Transverse colon (tissue), 4 donors: Measurements from ENCODE around the gene DAB2.

Experiments
- EP300 ChIP-seq: sonication (generic); formaldehyde crosslinking; IDR thresholded peaks from one replicate; pipeline ENCODE4 v1.6.1; 2017; ENCODE audit warnings: antibody characterized with exemption, low read depth
- POLR2A ChIP-seq: fragments of 450-650 bp; IDR thresholded peaks from one replicate; pipeline ENCODE4 v1.6.1; 2016; ENCODE audit warnings: antibody characterized with exemption, mild to moderate bottlenecking, moderate library complexity
- POLR2AphosphoS5 ChIP-seq, 3 donors: sonication (generic); formaldehyde crosslinking; IDR thresholded peaks; one replicate each; pipeline ENCODE4 v1.6.1; 2016; ENCODE audit warnings: antibody characterized with exemption in 3 of 3
- TF ChIP-seq, protein P1 (sequence below), 5 experiments: fragments of 200-600 bp in 3 of 5; fragments of 450-650 bp in 2 of 5; sonication (generic) in 3 of 5; IDR thresholded peaks; 1 replicate in 2 of 5; 2 replicates in 3 of 5; pipeline ENCODE4 v1.5.1; 2016 to 2017; ENCODE audit warnings: antibody characterized with exemption in 5 of 5, inconsistent platforms in 3 of 5, mild to moderate bottlenecking in 2 of 5, moderate library complexity in 1 of 5

DNA sequence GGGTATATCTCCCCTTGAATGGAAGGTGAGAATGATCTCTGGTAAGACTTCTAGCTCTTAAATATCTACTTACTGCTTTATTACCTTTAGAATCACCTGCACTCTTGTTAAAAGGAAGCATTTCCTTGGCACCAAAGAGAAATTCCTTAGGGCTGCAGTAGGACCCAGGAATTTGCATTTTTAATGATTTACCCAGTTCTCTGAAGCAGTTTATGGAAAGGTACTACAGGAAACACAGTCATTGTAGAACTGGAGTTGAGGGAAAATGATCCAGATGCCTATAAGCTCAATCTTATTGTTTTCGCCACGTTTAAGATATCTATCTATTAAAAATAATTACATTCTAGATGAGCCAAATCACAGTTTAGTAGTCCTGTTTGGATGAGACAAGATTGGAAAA is 51.0 kb downstream of the DAB2 start:
- TF ChIP-seq POLR2A = no peak
- TF ChIP-seq EP300 = no peak
- TF ChIP-seq, protein P1, sequence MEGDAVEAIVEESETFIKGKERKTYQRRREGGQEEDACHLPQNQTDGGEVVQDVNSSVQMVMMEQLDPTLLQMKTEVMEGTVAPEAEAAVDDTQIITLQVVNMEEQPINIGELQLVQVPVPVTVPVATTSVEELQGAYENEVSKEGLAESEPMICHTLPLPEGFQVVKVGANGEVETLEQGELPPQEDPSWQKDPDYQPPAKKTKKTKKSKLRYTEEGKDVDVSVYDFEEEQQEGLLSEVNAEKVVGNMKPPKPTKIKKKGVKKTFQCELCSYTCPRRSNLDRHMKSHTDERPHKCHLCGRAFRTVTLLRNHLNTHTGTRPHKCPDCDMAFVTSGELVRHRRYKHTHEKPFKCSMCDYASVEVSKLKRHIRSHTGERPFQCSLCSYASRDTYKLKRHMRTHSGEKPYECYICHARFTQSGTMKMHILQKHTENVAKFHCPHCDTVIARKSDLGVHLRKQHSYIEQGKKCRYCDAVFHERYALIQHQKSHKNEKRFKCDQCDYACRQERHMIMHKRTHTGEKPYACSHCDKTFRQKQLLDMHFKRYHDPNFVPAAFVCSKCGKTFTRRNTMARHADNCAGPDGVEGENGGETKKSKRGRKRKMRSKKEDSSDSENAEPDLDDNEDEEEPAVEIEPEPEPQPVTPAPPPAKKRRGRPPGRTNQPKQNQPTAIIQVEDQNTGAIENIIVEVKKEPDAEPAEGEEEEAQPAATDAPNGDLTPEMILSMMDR (IDR thresholded peaks at IDR 0.05) = no peak
- TF ChIP-seq POLR2AphosphoS5 (IDR thresholded peaks at IDR 0.05) = no peak
